Measurements from ENCODE around the gene TEDC1.

TEDC1 gene

DNA sequence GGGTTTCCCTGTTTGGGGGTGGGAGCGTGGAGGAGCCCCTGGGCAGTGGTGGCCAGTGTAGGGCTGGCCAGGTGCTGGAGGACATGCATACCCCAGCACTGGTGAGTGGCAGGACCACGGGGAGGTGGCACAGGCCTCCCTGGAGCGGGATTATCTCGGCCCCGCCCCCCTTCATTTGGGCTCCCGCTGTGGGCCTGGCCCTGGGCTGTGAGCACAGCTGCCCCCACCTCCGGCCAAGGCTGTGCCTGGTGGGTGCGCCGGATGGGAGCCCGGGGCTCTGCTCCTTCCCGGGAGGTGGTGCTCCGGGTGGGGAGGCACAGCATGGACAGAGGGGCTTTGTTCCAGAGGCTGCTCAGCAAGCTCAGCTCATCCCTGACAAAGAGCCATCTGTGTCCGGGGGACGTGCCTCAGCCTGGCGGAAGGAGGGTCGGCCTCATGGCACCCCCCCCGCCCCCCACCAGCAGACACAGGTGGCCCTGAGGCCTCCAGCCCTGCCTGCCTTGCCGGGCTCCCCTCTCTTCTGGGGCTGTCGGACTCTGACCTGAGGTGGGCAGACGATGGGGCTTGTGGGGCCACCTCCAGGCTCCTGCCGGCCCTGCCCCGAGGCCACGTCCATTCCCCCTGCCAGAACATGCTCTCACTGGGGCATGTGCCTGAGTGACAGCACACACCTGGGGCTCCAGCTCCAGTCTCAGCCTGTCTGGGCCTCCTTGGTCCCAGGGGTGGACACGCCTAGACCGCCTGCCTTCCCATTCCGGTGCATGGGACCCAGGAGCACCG lies 8.4 kb downstream of the TEDC1 start:
- DNase-seq, result no peak

DNA sequence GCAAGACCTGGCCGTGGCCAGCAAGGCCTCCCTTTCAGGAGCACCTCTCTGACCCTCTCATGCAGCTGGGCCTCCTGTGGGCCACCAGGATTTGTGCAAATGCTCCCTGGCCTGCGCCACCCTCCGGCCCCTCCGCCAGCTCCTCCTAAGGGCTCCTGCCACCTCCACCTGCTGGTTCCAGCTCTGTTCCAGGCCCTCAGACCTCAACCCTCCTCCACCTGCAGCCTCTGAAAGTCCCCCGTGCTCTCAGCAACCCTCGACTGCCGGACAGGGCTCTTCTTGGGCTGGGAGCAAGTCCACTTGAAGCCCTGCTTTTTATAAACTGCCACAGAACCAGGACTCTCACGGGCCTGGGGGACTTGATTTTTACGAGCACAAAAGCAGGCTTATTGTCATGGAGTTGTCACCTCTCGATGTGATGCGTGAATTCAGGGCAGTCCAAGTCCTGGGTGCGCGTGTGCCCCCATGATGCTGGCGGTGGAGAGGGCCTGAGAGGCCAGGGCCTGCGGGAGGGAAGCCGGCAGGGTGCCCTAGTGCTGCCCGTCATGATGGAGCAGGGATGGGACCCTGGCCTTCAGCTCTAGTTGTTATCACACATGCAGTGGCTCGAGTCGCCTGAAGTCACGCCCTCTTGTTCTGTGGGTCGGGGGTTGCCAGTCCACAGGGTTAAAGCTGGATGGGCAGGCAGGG lies 9.1 kb downstream of the TEDC1 start:
- no peak for DNase-seq

DNA sequence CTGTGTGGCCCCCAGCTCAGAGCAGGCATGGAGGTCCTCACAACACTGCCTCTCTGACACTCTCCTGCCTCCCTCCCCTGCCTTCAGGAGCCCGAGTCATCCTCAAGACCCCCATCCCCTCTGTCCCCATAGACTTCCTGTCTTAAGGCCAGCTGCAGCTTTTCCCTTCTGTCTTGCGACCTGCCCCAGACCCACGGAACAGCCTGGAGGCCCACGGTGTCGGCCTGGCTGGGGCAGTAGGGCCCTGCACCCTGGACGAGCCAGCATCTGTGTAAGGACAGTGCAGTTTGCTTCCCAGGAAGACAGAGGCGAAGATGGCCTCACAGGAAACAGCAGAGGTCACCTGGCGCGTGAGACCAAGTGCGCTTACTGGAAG lies 9.7 kb downstream of the TEDC1 start:
- DNase-seq, result no peak

DNA sequence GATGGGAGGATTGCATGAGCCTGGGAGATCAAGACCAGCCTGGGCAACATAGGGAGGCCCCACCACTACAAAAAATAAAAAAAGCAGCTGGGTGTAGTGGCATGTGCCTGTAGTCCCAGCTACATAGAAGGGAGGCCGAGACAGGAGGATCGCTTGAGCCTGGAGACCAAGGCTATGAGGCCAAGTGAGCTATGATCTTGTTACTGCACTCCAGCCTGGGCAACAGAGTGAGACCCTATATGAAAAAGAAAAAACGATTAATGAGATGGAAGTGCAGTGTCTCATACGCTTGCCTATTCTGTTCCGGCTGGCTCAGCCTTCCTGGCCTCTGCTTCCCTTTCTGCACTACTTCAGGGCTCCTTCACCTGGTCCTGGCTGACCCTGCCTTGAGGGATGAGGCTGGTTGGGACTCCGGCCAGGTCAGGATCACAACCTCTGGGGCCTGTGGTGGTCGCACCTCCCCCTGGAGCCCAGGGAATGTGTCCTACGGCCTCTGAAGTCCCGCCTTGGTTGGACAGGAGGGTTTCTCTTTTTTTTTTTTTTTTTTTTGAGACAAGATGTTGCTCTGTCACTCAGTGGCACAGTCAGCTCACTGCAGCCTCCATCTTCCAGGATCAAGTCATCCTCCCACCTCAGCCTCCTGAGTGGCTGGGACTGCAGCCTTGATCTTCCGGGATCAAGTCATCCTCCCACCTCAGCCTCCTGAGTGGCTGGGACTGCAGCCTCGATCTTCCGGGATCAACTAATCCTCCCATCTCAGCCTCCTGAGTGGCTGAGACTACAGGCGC lies 10.7 kb downstream of the TEDC1 start:
- no peak for DNase-seq

DNA sequence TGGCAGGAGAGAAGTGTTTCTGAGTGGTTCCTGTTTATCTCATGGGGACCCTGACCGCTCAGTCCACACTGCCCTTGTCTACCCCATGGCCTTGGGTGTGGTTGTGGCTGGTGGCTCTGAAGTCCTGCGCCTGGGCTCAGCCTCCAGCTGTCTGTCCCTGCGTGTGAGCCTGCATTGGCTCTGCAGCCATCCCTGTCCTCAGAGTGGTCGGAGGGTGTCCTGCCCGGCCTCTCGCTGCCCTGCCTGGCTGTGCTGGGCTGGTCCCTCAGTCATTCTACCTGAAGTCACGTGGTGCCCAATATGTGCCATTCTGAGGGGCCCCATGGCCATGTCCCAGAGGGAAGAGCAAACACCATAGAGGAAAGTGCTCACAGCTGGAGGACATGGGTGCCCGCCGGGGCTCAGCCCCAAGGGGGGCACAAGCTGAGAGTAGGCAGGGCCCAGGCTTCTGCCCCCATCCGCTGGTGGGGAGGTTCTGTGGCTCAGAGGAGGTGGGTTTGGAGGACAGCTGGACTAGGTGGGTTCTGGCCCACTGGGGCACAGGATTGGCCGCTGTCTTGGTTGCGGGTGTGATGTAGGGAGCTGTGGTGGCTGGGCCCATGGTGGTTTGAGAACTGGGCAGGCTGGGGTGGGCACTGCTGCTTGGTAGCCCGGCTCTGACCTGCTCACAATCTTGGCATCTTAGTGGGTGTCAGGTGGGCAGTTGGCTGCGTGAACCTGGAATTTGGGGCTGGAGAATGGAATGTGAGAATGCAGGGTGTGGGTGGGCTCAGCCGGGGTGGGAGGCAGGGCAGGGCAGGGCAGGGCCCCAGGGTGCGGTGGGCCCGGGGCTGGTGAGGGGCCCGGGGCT lies 11.6 kb downstream of the TEDC1 start:
- DNase-seq, result no peak

DNA sequence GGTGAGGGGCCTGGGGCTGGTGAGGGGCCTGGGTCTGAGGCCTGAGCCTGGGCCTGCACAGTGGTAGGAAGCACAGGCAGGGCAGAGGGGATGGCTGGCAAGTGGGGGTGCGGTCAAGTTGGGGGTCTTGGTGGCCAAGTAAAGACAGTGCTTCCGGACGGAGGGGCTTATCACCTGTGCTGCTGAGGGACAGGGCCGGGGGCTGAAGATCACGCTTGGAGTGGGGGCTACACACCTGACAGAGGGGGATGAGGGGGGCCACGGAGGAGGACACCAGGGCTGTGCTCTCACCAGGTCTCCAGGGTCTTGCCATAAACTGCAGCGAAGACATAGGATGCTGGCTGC lies 12.2 kb downstream of the TEDC1 start:
- DNase-seq, result no peak

DNA sequence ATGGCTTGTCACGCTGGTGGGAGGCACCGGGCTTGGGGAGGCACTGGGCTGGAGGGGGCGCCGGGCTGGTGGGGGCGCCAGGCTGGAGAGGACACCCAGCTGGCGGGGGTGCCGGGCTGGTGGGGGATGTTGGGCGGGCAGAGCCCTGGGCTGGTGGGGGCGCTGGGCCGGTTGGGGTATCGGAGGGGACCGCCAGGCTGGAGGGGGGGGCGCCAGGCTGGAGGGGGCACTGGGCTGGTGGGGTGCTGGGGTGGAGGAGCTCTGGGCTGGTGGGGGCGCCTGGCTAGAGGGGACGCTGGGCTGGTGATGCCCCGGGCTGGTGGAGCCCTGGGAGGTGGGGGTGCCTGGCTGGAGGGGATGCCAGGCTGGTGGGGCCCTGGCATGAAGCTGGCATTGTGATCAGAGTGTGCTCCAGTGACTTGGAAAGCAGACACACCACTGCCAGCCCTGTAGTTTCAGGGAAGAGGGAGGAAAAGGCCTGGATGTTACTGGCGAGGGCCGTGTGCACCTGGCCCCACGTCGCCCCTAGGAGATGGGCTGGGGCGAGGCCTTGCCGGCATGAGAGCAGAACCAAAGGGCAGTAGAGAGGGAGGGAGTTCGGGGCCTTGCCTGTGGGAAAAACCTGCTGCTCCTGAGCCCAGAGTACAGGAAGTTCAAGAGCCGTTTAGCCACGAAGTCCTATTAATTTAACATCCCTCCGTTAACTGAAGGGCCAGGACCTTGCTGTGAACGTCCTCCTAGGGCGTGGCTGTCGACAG lies 13.1 kb downstream of the TEDC1 start:
- no peak for DNase-seq

DNA sequence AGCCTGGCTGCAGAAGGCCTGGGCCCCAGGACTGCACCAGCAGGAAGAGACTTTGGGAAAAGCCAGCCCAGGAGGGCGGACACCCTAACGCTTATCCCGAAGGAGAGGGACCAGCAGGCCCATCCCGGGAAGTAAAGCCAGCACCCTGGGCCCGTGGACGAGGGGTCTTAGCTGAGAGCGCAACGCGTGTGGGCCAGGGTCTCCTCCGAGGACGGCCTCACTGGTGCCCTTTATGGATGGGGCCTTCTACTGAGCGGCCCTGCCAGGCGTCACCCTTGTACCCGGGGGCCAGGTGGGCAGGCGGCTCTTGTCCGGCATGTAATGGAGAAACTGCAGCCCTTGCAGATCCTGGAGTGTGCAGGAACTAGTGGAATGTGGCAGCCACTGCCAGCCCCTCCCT lies 14.1 kb downstream of the TEDC1 start:
- no peak for DNase-seq

DNA sequence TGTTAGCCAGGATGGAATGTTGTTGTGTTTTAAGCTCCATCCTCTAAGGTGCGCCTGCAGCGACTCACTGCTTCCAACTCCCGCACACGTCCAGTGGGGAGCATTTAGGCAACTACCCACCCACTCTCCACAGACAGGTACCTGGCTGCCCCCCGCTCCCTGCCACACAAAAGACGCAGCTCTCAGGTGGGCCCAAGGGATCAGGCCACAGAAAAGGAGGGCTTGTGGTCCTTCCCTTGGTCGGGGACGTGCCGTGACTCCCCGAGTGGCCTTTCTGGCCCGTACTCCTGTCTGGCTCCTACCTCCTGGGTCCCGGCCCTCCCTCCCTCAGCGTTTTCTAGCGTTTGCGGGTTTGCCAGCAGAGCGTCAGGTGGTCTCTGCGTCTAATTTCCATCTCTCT lies 16.2 kb downstream of the TEDC1 start:
- DNase-seq, result no peak

DNA sequence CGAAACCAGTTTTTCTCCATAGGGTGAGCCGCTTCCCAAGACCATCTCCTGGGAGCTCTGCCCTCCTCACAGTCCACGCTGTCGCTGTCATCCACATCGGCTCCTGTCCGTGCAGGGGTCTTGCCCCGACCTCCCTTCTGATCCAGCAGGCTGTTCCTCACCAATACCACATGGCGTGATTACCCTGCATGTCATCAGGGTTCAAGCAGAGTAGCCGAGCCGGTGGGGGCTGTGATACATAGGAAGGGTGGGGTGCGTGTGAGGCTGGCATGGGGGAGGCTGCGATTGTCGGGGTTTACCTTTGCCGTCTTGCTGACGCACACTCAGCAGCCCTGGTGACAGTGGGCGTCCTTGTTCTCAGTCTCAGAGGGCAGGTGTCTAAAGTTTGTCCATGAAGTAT lies 17.0 kb downstream of the TEDC1 start:
- DNase-seq, result no peak

DNA sequence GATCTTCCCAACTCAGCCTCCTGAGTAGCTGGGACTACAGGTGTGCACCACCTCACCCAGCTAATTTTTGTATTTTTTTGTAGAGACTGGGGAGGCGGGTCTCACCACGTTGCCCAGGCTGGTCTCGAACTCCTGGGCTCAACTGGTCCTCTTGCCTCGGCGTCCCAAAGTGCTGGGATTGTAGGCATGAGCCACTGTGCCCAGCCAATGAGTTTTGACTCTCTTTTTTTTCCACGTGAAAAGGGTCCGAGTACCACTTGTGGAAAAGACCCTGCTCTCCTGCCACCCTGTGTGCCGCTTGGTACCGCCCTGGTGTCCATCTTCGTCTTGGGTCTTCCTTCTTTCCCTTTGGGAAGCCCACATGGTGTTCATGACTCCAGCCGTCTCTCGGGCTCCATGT lies 17.6 kb downstream of the TEDC1 start:
- DNase-seq, result no peak

DNA sequence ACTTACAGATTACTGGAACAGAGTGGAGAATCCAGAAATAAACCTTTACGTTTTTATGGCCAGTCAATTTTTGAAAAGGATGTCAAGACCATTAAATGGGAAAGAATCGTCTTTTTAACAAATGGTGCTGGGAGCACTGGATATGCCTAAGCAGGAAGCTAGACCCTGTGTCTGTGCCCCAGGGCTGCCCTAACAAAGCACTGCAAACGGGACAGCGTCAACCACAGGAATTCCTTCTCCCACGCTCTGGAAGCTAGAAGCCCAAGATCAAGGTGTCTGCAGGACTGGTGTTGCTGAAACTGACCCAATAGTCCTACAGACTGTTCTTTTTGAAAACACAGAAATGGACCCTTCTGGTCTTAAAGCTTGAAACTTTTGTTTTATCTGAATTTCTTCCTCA lies 26.1 kb downstream of the TEDC1 start:
- DNase-seq, result no peak

DNA sequence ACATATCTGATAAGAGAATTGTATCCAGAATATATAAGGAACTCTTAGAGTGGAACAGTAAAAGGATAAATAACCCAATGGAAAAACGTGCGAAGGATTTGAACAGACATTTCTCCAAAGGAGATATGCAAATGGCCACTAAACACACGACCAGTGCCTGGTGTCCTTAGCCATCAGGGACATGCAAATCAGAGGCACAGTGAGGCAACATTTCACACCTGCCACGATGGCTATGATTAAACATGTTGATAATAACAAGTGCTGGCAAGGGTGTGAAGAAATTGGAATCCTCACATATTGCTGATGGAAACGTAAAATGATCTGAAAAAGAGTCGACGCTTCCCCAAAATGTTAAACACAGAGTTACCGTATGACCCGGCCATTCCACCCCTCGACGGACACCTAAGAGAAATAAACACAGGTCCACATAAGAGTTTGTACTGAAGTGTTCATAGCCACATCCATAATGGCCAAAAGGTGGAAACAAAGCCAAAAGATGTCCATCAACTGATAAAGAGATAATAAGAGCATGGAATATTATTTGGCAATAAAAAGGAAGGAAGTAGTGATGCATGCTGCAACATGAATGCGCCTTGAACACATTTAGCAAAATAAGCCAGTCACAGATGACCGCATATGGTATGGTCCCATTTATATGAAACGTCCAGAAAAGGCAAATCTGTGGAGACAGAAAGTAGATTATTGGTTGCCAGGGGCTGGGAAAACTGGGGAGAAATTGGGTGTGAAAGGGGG lies 29.1 kb downstream of the TEDC1 start:
- peak; percentile 37 for DNase-seq

DNA sequence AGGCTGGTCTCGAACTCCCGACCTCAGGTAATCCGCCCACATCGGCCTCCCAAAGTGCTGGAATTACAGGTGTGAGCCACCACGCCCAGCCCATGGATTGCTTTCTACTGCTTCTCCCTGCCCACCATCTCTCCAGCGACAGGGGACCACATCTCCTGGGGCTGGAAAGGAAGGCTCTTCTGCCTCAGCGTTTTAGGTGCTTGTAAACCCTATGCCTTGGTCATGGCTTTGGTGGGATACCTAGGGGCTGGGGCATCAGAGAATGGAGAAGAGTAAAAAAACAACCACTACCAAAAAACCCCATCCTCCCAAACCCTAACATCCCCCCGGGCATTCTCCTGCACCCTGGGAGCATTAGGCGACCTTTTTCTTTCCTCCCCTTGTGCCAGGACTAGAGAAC lies 34.3 kb downstream of the TEDC1 start:
- no peak for DNase-seq

DNA sequence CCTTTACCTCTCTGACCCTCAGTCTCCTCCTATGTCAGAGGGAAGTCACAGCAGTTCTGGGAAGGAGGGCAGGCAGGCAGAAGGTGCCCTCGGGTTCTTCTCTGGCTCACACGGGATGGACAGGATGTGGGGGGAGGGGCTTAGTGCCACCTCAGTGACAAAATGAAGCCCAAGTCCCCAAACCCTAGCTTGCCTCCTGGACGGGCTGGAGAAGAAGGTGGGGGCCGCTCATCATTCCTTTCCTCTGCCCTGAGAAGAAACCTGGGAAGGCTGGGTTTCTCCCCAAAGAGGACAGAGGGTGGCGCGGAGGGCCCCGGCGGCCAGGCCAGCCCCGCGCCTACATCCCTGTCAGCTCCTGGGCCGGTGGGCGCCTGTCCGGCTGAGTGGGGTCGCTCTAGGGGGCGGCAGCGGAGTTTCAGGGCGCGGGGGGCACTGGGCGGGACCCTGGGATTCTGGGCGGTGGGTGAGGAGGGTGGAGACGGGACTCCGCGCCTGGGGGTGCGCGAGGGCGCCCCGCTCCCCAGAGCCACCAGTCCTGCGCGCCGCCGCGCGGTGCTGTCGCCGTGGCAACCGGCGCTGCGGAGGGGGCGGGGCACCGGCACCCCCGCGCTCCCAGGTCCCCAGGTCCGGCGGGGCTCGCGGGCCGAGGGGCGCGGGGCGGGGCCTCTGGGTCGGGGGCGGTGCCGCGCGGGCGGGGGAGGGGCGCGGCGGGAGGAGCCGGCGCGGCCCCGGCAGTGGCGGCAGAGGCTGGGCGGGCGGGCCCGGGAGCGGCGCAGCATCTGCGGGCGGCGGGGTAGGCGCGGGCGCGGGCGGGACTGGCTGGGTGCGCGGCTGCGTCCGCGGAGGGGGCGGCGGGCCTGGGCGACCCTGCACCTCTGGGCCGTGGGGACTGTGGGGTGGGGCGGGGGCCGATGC lies 35.1 kb downstream of the TEDC1 start, which contains the start of gene TMEM121:
TSS of gene TMEM121 (plus strand) at position 723 of the 915 bp plus-strand sequence. CDS start 2,252 bp downstream, outside the sequence.
- DNase-seq, result no peak

DNA sequence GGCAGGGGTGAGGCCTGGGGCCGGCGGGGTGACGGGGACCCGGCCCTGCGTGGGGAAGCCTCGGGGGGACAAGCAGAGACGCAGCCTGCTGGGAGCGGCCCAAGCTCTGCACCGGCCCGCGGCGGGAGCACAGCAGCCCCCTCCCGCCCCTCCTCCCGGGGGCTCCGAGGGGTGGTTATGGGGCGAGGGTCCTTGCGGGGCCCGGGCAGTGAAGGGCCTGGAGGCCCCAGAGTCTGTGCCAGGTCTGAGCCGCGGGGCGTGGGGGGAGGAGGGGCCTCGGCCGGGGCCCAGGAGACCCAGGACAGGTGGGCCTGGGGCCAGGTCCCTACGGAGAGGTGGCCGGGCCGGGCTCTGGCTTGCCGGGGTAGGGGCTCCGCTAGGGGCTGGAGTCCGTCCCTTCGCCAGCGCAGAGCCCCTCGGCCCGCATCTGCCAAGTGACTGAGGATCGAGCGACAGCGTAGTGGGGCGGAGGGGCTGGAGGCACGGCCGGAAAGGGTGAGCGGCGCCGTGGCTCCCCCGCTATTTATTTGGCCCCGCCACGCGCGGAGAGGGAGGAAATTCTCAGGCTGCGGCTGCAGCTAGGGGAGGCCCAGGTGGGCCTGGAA lies 35.8 kb downstream of the TEDC1 start:
- no peak for DNase-seq

DNA sequence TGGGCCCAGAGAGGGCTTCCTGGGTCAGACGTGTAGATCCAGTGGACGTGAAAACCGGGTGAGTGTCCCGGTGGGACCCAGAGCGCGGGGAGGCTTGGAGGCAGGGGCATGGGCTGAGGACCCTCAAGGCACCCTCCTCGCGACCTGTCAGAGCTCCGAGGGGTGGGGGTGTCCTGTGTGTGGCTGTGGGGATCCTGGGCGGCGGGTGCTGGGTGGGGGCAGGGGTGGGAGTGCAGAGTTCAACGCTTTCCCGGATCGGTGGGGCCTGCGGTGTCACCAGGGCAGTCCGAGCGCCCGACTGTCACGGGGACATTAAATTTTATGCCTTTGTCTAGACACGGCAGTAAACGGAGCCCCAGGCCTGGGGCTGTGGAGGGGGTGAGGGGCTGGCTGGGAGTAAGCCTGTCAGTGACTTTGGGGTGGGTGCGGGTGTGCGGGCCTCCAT lies 36.4 kb downstream of the TEDC1 start:
- no peak for DNase-seq

DNA sequence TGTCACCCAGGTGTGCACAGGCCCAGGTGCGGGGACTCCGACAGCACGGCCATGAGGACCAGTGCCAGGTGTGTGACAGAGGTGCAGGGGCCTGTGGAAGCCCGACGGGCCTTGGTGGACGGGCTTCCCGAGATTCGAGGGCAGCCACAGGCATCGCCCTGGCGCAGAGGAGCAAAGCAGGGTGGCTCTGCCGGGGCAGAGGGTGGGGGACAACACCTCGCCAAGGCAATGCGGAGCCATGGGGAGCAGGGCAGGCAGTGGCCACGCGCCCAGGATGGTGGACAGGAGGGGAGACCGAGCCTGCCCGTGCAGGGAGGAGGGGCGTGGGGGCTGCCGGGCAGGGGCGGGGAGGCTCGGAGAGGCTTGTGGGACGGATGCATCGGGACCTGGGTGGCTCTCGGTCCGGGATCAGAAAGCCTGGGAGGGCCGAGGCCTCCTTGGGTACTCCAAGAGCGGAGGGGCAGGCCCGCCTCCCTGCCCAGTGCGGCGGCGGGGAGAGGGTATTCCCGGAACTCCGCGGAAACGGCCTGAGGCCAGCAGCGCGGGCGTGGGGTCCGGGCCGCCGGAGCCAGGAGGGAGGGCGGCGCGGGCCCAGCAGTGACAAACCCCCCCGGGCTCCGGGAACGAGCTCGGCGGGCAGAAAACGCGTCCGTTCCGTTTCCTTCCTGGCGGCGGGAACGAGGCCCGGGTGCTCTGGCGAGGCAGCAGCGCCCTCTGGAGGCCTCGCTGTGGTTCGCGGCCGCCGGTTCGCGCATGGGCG lies 37.0 kb downstream of the TEDC1 start:
- DNase-seq, result peak; percentile 48

All from NCI-H526 treated with DMSO at 0.1 percent for 48 hours (cell line).